Stimulated activated CD4-positive, alpha-beta T cell treated with anti-CD3 and anti-CD28 coated beads, Interleukin-2, amount 100 ng/mL, for 48 hours (primary cell): ENCODE measurements around the gene CCL18.
"Not testable (repeated sequence)": the region's sequence is repeated elsewhere in the genome, so short reads cannot be mapped to it uniquely, and the experiment has no call there.

ENCODE experiments used
- DNase-seq, 2 donors: peaks; one replicate each; pipeline ENCODE4 v3.0.0-alpha.2; 2020

CCL18 gene

GRCh38 chr17:36072431-36073121 lies 8.5 kb downstream of the CCL18 start:
- DNase-seq, result peak; percentile 81 to 85

- no peak for DNase-seq
Observed at GRCh38 chr17:36074365-36074764, 10.3 kb downstream of the CCL18 start.

- DNase-seq, result not testable (repeated sequence)
Observed at GRCh38 chr17:36081681-36082471, 17.8 kb downstream of the CCL18 start.

GRCh38 chr17:36082482-36083120 lies 18.5 kb downstream of the CCL18 start:
- not testable (repeated sequence) for DNase-seq

GRCh38 chr17:36083691-36084090 lies 19.6 kb downstream of the CCL18 start:
- not testable (repeated sequence) for DNase-seq

- DNase-seq, result no peak
Observed at GRCh38 chr17:36085765-36086164, 21.7 kb downstream of the CCL18 start.

- DNase-seq, result no peak
Observed at GRCh38 chr17:36086791-36087190, 22.7 kb downstream of the CCL18 start.

GRCh38 chr17:36087471-36087870 lies 23.4 kb downstream of the CCL18 start:
- not testable (repeated sequence) for DNase-seq

GRCh38 chr17:36087897-36088572 lies 24.0 kb downstream of the CCL18 start:
- not testable (repeated sequence) for DNase-seq

- no peak for DNase-seq
Observed at GRCh38 chr17:36088670-36089338, 24.7 kb downstream of the CCL18 start.

- no peak for DNase-seq
Observed at GRCh38 chr17:36089339-36089865, 25.3 kb downstream of the CCL18 start.

GRCh38 chr17:36089888-36090836 lies 26.1 kb downstream of the CCL18 start, which contains the start of gene CCL3:
Gene CCL3 (minus strand): TSS chr17:36090143. CDS start chr17:36090058, 85 bp downstream.
- DNase-seq, result peak in 1 of 2 donors; percentile 44

- DNase-seq, result no peak
Observed at GRCh38 chr17:36092230-36092629, 28.2 kb downstream of the CCL18 start.

GRCh38 chr17:36092715-36093114 lies 28.6 kb downstream of the CCL18 start:
- not testable (repeated sequence) for DNase-seq

- DNase-seq, result no peak
Observed at GRCh38 chr17:36094232-36094631, 30.2 kb downstream of the CCL18 start.

GRCh38 chr17:36094746-36095145 lies 30.7 kb downstream of the CCL18 start:
- DNase-seq, result no peak

- no peak for DNase-seq
Observed at GRCh38 chr17:36095992-36096391, 31.9 kb downstream of the CCL18 start.

GRCh38 chr17:36099004-36099403 lies 34.9 kb downstream of the CCL18 start:
- not testable (repeated sequence) for DNase-seq

- not testable (repeated sequence) for DNase-seq
Observed at GRCh38 chr17:36103401-36103975, 39.4 kb downstream of the CCL18 start, which contains the start of gene CCL4. Gene CCL4 (plus strand): TSS chr17:36103827. CDS start chr17:36103906, 79 bp downstream.

- not testable (repeated sequence) for DNase-seq
Observed at GRCh38 chr17:36104246-36104645, 40.2 kb downstream of the CCL18 start.
